Vagina (tissue), 2 donors: Measurements from ENCODE around the gene GATAD2B.

Source experiments
- POLR2A ChIP-seq, 2 donors: fragments of 450-650 bp; IDR thresholded peaks; one replicate each; pipeline ENCODE4 v1.6.1; 2017; ENCODE audit warnings: antibody characterized with exemption in 2 of 2, mild to moderate bottlenecking in 2 of 2, moderate library complexity in 2 of 2
- TF ChIP-seq, protein P1 (sequence below), 3 experiments: fragments of 450-650 bp in 2 of 3; fragments of 200-600 bp in 1 of 3; sonication (generic) in 1 of 3; IDR thresholded peaks; one replicate each; pipeline ENCODE4 v1.5.1; 2017 to 2019; ENCODE audit warnings: antibody characterized with exemption in 3 of 3, mild to moderate bottlenecking in 2 of 3, moderate library complexity in 2 of 3

GRCh38 chr1:153944827-153945117 lies 22.0 kb upstream of the GATAD2B start:
- TF ChIP-seq, protein P1, sequence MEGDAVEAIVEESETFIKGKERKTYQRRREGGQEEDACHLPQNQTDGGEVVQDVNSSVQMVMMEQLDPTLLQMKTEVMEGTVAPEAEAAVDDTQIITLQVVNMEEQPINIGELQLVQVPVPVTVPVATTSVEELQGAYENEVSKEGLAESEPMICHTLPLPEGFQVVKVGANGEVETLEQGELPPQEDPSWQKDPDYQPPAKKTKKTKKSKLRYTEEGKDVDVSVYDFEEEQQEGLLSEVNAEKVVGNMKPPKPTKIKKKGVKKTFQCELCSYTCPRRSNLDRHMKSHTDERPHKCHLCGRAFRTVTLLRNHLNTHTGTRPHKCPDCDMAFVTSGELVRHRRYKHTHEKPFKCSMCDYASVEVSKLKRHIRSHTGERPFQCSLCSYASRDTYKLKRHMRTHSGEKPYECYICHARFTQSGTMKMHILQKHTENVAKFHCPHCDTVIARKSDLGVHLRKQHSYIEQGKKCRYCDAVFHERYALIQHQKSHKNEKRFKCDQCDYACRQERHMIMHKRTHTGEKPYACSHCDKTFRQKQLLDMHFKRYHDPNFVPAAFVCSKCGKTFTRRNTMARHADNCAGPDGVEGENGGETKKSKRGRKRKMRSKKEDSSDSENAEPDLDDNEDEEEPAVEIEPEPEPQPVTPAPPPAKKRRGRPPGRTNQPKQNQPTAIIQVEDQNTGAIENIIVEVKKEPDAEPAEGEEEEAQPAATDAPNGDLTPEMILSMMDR (IDR thresholded peaks at IDR 0.05): no peak
- TF ChIP-seq POLR2A (IDR thresholded peaks at IDR 0.05): no peak
